GOT3 (cell line): Measurements from ENCODE around the gene CDRT4.

ENCODE experiments used
- DNase-seq: peaks from one replicate; lab custom pipeline; 2025; ENCODE audit warnings: mixed read lengths; lab: John Stamatoyannopoulos, UW

CDRT4 gene

DNA sequence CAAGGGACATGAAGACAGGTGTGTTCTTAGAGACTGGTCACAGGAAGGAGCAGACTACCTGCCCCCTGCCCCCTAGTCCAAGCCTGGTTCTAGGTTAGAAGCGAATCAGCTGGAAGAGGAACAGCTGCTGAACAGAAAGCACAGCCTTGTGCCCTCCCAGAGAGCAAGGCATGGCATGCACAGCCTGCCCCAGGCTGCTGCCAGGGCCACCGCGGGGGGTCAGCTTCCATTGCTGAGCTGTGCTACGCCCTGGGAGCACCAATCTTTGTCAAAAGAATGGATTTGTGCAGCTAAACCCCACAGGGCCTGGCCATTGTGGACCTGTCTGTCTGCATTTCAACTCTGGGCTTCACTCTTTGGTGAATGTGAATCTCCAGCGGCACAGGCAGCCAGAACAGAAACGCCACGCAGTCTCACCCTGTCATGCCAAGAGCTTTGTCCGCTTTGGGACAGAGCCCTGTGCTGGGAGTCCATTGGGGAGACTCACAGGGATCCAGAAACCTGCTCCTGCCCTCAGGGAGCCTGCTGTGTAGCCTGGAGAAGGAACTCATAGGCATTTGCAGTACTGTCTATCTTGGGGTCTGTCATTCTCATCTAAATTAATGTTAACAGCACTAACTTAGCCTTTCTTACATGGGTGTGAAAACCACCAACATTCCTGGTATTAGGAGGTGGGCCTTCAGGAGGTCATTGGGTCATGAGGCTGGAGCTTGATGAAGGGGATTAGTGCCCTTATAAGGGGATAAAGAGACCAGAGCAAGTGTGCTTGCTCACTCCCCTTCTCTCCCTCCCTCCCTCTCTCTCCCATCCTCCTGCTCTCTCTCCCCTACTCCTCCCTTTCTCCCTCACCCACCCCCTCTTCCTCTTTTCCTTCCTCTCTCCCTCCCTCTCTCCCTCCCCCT lies 25.6 kb upstream of the CDRT4 start:
- no peak for DNase-seq

DNA sequence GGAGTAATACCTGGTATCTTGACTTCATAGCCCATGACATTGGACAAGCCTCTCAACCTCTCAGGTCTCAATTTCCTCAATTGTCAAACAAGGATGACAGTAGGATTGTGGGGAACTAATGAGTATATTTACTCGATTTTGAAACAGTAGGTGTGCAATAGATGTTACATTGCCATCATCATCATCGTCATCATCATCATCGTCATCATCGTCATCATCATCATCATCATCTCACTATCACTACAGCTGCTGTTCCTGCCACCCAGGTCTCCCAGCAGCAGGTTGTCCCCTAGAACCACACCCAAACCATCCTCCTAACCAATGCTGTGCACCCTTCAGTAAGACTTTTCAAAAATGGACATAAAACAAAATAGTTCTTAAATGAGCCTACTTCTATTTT lies 24.8 kb upstream of the CDRT4 start:
- DNase-seq = no peak

DNA sequence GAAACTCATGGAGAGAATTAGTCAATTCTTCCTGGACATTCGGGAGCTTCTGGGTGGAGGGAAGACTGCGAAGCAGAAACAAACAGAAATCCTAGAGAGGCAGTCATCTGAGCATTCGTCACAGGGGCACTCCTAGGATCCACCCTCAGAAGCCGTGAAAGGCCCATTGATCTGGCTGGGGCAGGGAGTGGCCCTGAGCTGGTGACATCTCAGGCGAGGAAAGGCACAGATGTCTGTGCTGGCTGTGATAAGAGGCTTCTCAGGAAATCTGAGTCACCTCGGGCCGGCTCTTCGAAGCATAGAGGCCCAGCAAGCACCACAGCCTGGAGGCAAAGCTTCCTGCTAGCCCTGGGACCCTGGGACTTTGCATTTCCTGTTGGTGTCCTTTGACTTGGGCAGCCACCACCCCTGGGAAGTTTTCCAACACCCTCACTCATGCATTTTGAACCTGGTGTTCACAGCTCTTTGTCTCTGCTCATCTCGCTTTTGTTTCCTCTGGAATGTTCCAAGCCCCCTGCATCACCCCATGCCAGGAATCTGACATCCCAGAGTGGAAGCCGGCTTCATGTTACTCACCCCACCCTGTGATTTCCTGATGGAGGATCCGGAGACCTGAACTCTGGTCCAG lies 23.3 kb upstream of the CDRT4 start:
- DNase-seq = no peak

DNA sequence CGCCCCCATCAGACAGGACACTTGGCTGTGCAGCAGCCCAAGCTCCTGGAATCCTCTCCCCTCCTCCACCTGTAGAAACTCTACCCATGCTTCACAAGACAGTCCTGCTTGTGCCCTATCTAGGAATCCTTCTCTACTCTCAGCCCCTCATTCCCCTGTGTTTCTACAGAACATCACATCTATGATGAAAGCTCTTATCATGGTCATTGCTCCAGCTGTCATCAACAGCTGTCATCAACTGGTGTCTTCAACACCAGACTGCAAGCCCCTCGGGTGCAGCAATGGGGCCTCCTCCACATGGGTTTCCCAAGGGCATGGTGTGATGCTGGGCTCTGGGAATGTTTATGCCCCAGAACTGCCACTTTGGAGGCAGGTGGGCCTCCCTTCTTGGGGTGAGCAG lies 21.1 kb upstream of the CDRT4 start:
- DNase-seq = no peak

DNA sequence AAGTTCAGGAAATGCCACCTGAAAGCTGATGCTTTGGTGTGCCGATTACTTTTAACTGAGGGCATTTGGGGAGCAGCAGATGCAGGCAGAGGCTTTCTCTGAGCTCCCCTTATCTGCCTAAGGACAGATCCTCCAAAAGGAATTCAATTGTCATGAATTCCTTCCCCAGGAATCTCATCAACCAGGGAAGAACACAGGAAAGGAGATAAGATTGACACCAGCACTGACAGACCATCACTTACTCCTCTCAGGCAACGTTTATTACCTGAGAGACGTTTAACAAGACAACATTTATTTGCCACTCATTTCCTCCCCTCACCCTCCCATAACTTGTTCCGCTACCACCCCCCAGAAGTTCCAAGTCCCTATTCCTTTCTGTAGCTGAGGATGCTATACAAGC lies 17.6 kb upstream of the CDRT4 start:
- no peak for DNase-seq

DNA sequence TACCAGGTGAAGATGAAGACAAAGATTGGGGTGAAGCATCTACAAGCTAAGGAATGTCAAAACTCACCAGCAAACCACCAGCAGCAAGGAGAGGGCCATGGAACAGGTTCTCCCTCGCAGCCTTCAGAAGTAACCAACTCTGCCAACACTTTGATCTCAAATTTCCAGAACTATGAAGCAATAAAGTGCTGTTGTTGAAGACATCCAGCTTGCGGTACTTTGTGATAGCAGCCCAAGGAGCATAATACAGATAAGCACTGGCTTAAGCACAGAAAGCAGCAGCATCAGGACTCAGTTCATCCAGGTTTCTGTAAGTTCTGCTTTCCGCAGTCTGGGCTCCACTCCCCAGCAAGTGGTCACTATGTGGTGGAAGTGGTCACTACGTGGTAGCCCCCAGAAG lies 16.0 kb upstream of the CDRT4 start:
- DNase-seq = no peak

DNA sequence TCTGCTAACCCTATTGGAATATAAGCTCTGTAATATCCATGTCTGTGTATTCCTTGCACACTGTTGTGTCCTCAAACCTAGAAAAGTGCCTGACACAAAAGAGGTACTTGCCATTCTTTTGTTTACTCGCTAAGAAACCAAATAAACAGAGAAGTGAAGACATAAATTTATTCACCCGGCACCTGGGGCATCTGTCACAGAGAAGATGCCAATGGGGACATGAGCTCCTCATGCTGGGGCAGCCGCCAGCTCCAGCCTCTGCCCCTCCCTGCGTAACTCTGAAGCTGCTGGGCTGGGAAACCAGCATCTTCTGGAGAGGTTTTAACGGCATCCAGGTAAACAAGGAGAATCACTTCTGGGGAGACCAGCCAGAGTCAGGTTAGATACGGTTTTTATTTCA lies 15.1 kb upstream of the CDRT4 start:
- DNase-seq = no peak

DNA sequence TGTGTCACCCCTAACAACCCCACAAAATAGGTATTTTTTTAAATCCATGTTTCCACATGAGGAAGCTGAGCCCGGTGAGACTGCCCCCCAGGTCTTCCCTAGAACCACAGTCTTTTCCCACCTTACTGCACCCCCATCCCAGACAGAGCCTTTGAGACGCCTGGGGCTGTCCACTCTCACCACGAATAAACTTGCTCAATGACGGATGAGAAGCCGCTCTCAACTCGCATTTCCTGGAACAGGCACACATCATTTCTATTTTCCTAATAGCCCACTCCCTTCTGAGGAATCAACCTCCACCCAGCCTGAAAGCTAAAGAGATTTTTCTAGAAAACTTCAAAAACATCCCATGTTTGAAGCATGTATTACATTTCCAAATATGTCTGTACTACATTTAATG lies 14.1 kb upstream of the CDRT4 start:
- DNase-seq = no peak

DNA sequence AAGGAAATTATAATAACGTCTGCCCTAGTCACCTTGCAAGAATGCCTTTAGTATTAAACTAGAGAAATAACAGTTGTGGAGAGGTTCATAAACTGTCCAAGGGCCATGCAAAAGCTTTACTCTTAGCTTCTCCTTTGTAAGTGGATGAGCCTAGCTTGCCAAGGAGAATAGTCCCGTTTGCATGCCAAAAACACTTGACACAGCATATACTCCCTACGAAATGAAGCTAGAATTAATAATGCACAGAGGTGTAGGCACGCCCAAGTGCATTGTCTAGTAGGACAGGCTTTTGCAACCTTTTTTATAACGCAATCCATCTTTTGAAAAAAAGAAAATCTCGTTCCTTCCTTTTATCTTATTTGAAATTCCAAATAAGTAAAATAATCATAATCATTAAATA lies 12.8 kb upstream of the CDRT4 start:
- no peak for DNase-seq

DNA sequence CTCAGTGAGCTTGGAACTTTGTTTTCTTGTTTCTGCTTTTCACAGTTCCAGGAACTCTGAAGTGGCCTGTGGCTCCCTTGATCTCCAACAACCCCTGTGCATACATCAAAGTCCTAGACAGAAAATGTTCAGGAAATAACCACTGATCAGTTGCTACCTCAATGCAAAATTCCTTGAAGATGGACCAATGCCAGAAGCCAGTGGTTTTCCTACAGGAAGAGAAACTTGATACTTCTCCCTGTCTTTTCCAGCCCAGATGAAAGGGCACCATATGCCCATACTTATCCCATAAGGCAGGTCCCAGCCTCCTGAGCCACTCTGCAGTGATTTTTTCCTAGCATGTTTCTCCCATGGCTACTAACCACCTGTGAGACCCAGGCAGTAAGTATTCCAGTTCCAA lies 12.3 kb upstream of the CDRT4 start:
- no peak for DNase-seq

DNA sequence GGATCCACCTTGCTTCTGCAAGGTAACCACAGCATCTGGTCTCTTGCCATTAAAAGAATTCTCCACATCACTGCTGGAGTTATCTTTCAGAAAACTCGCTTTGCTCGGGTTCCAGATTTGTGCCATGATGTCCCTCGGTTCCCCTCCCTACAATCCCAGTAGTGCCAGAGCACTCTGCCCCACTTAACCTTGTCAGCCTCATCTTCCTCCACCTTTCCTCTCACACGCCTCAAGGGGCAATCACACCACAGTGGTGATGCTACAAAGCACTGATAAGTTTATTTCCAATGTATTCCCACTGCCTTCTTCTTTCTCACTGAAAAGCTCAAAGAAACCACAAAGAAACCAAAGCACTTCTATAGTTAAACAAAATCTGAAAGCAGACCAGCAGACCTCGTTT lies 11.4 kb upstream of the CDRT4 start:
- DNase-seq = no peak

DNA sequence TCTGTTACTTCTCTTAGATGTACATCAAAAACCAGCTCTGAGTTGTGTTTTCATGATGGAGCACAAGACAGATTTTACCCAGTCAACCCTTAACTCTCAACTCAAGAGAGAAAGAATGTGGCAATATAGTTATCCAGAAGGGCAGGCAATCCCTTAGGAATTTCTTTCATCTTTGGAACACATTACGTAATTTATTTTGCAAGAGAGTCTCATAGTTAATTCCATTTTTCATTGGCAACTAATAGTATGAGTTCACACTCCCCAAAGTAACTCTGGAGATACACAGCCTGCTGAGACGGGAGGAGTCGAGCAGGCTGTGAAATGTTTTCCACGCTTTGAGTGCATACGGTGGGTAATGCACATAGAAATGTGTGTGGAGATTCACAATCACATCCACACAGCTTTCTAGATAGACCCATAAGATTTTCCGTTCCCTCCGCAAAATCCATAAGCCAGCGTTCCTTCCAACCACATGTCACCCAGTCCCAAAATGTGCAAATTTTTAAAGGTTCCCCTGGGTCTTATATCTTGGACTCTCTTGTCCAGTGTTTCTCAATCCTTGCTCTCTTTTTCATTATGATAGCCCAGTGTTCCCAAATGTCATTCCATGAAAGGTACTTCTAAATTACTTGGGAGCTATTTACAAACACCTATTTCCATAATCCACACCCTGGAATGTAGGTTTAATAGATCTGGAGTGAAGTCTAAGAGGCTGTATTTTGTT lies 8.4 kb upstream of the CDRT4 start:
- no peak for DNase-seq

DNA sequence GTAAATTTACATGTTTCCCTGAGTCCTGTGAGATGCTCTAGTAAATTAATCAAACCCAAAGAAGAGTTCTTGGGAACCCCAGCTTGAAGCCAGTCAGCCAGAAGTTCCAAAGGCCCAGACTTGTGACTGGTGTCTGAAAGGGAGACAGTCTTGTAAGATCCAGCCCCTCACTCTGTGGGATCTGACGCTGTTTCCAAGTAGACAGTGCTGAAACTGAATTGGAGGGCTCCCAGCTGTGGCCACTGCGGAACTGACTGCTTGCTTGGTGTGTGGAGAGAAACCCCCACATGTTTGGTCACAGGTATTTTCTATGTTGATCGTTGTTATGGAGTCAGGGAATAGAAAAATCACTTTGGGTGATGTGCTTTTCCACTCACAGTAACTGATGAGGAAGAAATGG lies 5.5 kb upstream of the CDRT4 start:
- no peak for DNase-seq

DNA sequence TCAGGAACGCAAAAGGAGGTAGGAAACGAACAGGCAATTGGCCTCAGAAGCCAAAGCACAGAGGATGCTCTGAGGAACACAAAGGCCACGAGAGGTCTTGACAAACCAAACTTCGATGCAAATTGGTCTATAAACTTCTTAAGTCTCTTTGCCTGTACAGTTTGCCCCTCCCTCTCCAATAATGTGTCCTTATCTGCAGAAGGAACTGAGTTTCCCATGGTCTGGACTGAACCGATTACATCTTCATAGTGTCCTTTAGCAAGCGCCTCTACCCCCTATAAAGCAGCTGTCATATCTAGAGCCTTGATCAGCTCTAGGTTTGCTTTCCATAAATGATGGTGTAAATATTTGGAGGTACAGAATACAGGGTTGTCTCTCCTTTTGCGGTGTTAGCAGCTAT lies 3.1 kb upstream of the CDRT4 start:
- DNase-seq = no peak

DNA sequence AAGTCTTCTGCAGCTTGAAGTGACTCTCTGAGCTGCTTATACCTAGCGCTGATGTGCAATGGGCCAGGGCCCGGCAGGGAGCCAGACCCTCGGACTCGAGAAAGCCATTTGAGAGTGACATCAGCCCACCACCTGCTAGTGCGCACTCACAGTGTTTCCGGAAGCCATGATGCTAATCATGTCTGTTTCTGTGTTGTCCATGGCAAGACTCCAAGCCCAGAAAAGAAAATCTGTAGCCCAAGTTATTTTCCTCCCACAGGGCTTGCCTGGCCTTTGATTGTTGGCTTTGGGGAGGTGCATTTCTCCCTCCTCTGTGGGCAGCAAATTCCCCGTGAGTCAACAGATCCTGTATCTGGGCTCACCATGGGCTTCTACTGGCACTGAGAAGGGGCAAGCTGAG lies 1.8 kb upstream of the CDRT4 start:
- DNase-seq = no peak

DNA sequence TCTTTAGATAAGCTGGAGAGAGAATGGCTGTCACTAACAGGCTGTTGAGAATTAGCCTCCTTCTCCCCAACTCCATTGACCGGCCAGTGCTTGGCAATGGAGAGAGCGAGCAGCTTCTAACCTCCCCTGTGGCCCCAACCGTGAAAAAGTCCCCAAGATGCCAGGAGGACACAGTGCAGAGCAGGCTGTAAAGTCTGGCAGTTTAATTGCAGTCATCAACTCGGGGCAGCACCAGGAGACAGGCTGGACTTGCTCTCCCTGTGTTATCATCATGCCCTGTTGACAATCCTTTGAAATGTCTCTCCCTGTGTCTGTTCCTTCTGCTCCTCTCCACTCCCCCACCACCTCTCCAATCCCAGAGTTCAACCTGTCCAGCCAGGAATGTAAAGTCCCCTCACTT lies 705 bp upstream of the CDRT4 start:
- no peak for DNase-seq

DNA sequence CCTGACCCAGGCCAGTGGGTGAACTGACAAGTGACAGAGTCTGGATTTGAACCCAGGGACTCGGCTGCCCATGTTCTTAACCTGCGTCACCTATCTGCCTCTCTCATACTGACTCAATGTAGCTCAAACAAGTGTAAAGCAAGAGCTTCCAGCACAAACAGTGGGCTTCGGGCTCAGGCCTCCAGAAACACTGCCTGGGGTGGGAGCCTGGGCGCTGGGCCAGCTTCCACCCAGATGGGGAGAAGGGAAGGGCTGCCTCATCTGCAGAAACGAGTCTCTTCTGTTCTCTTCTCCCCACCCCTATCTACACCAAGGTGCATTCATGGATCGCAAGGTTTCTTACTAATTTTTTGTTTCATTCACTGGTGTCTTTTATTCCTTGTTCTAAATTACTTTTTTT lies 1.3 kb downstream of the CDRT4 start:
- no peak for DNase-seq

DNA sequence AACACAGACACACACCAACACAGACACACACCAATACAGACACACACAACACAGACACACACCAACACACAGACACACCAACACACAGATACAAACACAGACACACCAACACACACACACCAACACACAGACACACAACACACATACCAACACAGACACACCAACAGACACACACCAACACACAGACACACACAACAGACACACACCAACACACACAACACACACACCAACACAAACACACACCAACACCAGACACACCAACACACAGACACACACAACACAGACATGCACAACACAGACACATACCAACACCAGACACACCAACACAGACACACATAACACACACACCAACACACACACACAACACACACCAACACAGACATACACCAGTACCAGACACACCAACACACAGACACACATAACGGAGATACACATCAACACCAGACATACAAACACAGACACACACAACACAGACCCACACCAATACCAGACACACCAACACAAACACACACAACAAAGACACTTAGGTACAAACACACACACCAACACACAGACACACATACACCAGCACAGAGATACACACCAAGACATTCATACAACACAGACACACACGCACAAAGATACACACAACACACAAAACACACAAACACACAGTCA lies 2.2 kb downstream of the CDRT4 start:
- no peak for DNase-seq

DNA sequence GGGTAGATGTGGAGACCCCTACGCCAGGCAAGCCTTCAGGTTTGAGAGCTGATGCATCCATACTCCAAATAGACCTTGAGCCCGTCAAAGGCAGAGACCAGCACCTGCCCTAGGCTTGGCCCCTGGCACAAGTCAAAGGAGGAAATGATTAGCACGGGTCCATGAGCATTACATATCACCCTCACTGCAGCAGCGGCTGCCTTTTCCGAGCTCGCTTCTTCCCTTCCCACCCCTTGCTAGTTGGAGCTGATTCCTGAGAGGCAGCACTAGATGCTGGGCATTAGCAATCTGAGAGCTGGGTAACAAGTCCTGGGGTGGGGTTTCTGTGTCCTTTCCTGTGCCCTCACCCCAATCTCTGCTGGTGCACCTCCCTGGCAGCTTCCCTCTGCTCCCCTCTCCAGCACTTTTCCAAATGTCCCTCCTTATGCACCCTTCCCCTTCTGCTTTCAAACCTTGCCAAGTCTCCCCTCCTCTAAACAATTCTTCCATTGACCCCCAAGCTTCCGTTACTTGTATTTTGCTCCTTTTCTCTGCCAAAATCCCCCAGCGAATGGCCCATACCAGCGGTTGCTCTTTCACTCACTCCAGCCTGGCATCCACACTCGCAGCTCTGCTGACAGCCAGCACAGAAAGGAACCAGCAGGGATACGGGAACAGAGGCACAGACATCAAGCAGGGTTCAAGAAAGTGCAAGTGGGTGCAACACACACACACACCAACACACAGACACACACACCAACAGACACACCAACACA lies 3.0 kb downstream of the CDRT4 start:
- no peak for DNase-seq

DNA sequence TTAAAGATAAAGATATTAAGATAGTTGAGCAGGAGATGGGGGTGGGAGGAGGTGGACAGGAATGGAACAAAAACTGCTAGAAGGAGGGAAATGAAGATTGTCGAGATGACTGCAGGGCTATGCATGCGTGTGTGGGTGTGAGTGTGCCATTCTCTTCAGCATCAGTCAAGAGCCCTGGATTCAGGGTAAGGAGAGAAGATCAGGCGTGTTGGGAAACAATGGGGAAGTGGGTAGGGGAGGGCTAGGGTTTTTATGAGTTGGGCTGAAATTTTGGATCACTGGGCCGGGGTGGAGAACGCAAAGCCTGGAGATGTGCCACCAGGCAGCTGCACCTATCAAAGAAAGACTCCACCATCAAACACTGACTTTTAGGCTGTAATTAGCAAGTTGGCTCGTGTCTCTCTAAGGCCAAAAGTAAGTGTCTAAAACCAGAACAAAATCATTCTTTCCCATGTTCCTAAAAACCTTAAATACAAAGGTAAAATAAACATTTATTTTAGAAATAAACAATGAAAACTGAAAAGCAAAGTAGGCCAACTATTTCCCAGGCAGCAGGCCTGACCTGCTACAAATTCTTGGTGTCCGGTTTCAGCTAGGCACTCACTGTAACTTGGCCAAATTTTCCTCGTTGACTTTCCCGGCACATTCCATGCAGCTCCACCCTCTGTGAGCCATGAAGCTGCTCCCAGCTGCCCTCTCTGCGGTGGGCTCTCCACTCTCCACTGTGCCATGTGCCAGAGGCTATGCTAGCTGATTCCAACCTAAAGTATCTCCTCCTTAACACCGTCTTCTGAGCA lies 4.2 kb downstream of the CDRT4 start:
- no peak for DNase-seq

DNA sequence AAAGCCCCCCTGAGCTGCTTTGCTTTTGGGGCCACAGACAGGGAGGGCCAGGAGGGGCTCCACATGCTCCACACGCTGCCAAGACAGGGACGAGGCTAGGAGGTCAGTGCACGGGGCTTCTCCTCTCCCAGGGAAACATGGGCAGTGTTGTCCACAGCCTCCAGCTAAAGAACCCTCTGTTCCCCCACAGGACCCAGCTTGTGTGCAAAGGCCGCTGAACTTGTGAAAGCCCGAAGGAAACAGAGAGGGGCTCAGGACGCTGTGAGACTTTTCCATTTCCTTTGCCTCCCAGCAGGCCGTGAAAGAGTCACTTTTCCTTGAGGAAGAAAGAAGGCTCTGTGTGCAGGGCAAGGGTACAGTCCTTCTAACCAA lies 9.7 kb downstream of the CDRT4 start:
- no peak for DNase-seq
